ENCODE measurements around the gene ASB15.

The ASB15 gene

DNA sequence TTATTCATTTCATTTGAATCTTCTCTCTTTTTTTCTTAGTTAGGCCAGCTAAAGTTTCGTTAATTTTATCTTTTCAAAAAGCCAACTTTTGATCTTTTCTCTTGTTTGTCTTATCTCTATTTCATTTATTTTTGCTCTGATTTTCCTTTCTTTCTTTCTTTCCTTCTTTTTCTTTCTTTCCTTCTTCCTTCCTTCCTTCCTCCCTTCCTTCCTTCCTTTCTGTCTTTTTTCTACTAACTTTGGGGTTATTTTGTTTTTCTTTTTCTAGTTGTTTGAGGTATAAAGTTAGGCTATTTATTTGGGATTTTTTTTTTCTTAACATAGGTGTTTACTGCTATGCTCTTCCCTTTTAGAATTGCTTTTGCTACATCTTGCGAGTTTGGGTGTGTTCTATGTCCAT, 13.2 kb upstream of the ASB15 start:
- TF ChIP-seq, protein P1, sequence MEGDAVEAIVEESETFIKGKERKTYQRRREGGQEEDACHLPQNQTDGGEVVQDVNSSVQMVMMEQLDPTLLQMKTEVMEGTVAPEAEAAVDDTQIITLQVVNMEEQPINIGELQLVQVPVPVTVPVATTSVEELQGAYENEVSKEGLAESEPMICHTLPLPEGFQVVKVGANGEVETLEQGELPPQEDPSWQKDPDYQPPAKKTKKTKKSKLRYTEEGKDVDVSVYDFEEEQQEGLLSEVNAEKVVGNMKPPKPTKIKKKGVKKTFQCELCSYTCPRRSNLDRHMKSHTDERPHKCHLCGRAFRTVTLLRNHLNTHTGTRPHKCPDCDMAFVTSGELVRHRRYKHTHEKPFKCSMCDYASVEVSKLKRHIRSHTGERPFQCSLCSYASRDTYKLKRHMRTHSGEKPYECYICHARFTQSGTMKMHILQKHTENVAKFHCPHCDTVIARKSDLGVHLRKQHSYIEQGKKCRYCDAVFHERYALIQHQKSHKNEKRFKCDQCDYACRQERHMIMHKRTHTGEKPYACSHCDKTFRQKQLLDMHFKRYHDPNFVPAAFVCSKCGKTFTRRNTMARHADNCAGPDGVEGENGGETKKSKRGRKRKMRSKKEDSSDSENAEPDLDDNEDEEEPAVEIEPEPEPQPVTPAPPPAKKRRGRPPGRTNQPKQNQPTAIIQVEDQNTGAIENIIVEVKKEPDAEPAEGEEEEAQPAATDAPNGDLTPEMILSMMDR (IDR thresholded peaks at IDR 0.05; ENCODE audit: low read depth, low read length) = no peak
- H3K4me3 ChIP-seq (replicated peaks in 1 of 2; ENCODE audit: low read depth in 2 of 2, low read length in 2 of 2) = no peak overlapping the region
- no peak for DNase-seq (ENCODE audit: low read depth in 2 of 2)

DNA sequence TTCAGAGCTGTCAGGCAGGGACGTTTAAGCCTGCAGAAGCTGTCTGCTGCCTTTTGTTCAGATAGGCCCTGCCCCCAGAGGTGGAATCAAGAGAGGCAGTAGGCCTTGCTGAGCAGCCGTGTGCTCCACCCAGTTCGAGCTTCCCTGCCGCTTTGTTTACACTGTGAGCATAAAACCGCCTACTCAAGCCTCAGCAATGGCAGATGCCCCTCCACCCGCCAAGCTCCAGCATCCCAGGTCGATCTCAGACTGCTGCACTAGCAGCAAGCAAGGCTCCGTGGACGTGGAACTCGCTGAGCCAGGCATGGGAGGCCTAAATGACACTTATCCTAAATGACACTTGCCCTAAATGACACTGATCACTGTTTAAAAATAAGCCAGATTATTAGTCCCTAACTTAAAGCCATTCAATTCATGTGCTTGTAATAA, 6.8 kb upstream of the ASB15 start:
- H3K4me3 ChIP-seq (replicated peaks in 1 of 2; ENCODE audit: low read depth in 2 of 2, low read length in 2 of 2) = no peak overlapping the region
- TF ChIP-seq, protein P1 (IDR thresholded peaks at IDR 0.05; ENCODE audit: low read depth, low read length) = no peak
- DNase-seq (ENCODE audit: low read depth in 2 of 2) = no peak

DNA sequence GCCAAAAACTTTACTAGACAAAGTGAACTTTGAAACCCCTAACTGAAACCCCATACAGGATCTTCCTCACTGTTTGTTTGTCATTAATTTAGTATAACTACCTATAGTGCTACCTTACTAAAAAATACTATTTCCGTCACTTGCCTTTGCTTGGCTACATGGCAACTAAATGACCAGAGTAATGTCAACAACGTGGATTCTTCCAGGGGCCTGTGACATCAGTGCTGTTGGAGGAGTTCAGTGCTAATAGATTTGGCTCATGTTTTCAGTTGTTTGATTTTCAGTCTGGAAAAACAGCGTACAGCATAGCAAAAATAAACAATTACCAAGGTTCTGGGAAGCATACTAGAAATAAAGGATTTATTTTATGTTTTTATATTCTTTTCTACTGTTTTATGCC, 3.0 kb upstream of the ASB15 start:
- TF ChIP-seq, protein P1 (IDR thresholded peaks at IDR 0.05; ENCODE audit: low read depth, low read length) = no peak
- no peak for DNase-seq (ENCODE audit: low read depth in 2 of 2)
- no peak overlapping the region for H3K4me3 ChIP-seq (replicated peaks in 1 of 2; ENCODE audit: low read depth in 2 of 2, low read length in 2 of 2)

DNA sequence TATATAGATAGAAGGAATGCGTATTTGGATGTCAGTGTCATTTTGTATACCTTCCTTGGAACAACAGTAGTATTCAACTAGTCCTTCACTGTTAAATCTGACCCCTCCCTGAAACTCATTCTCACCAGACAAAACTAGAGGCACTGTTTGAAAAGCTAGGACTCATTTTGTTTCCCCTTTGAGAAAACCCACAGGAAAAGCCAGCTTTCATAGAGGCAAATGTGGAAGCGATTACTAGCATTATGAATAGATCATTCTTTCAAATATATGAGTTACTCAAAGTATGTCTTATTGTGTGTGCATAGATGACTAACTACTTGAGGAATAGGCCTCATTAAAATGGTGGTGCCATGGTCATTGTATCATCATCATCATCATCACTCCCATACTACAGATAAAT, 1.9 kb upstream of the ASB15 start:
- TF ChIP-seq, protein P1 (IDR thresholded peaks at IDR 0.05; ENCODE audit: low read depth, low read length) = no peak
- no peak overlapping the region for H3K4me3 ChIP-seq (replicated peaks in 1 of 2; ENCODE audit: low read depth in 2 of 2, low read length in 2 of 2)
- DNase-seq (ENCODE audit: low read depth in 2 of 2) = no peak

DNA sequence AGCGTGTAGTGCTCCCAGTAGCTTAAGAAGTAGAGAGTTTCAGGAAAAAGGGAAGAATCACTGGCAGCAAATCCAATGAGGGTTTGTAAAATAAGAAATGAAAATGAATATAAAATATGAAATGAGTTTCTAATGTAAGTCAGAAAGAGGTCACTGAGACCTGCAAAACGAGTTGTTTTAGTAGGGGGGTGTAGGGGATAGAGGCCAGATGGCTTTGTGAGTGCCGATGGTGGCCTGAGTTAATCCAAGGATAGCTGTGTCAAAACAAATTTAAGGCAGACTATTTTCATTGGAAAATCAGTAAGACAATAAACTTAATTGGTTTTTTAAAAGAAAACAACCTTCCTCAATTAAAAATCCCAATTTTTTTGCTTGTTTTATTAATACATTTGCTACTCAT, 745 bp upstream of the ASB15 start:
- DNase-seq (ENCODE audit: low read depth in 2 of 2) = no peak
- no peak overlapping the region for H3K4me3 ChIP-seq (replicated peaks in 1 of 2; ENCODE audit: low read depth in 2 of 2, low read length in 2 of 2)
- TF ChIP-seq, protein P1 (IDR thresholded peaks at IDR 0.05; ENCODE audit: low read depth, low read length) = no peak

DNA sequence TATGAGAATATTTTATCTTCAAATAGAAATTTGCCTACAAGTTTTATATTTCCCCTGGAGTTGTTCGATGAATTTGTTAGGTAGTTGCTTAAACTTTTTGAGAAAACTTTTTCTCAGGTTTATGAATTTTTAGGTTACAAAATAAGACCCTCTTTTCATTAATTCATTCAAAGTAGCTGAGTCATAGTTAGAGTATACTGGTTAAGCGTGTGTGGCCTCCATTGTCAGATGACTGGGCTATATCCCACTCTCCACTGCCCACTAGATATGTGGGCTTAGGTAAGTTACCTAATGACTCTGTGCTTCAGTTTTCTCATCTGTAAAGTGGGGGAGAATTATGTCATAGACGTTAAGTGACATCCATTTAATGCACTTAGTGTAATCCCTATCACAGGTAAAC, 1.0 kb downstream of the ASB15 start:
- H3K4me3 ChIP-seq (replicated peaks in 1 of 2; ENCODE audit: low read depth in 2 of 2, low read length in 2 of 2) = no peak overlapping the region
- TF ChIP-seq, protein P1 (IDR thresholded peaks at IDR 0.05; ENCODE audit: low read depth, low read length) = no peak
- no peak for DNase-seq (ENCODE audit: low read depth in 2 of 2)

DNA sequence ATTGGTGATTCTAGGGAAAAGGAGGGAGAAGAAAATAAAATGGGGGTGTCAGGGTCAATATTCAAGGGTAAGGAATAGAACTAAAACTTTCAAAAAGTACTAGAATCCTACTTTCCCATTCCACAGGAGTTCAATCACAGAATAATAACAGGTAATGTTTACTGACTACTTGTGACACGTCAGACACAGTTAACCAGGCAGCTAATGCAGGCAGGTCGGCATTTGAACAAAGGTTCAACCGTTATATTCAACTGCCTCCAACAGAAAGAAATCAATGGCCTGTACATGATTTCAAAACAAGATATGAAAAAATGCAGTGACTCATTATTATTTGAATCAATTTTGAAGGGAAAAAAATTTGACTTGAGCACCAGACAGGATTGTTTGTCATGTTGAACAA, 3.1 kb downstream of the ASB15 start:
- peak in 1 of 2 donors; percentile 8 for DNase-seq (ENCODE audit: low read depth in 2 of 2)
- TF ChIP-seq, protein P1 (IDR thresholded peaks at IDR 0.05; ENCODE audit: low read depth, low read length) = no peak
- H3K4me3 ChIP-seq (replicated peaks in 1 of 2; ENCODE audit: low read depth in 2 of 2, low read length in 2 of 2) = no peak overlapping the region
